ENCODE data around the gene SVIL. TPM values are rescaled to one million over a fixed set of nuclear protein-coding genes. Genes with fewer than 3 reads are reported as not detected.
"Not testable (repeated sequence)": the region's sequence is repeated elsewhere in the genome, so short reads cannot be mapped to it uniquely, and the experiment has no call there.

SVIL gene
- total RNA-seq, 1 experiment from 2014 or later, result 15.3 TPM

DNA sequence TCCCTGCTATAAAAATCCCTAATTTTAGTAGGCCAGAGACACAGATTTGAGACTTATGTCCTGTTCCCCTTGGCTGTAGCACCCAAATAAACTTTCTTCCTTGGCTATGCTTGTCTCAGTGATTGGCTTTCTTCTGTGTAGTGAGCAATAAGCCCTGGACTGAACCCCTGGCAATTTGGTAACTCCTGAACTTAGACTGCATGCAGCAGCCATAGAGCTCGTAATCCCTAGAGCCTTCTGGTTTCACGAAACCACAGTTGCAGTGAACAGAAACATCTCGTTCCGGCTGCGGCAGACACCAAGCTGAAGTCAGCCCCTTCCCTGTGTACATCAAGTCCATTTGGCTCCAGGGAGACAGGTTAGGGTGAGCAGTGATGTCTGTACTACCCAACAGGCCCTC lies 173.7 kb downstream of the SVIL start:
- no peak overlapping the region for H4K91ac ChIP-seq (ENCODE audit: insufficient read length, low read depth, low read length)
- DNase-seq, result no peak
- H2BK120ac ChIP-seq (ENCODE audit: low read depth, low read length, poor library complexity, severe bottlenecking), result no peak overlapping the region
- peaks cover 2 to 15% of the 10 kb centered on the region in 2 experiments; a peak in 3 of 5 replicates for H3K9me3 Mint-ChIP-seq
- H3K23ac ChIP-seq (ENCODE audit: insufficient read length, low read depth, low read length), result no peak overlapping the region
- no peak overlapping the region for H2BK20ac ChIP-seq (ENCODE audit: low read depth, low read length, poor library complexity, severe bottlenecking)
- H4K20me1 ChIP-seq (ENCODE audit: control insufficient read depth, insufficient read depth, insufficient read length), result no peaks in the 10 kb centered on the region
- H3K9me3 ChIP-seq (ENCODE audit: control insufficient read depth, low read depth, low read length), result peaks cover 7% of the 10 kb centered on the region
- H3K27ac ChIP-seq (ENCODE audit: insufficient read length, low read depth, low read length), result no peak overlapping the region
- no peak overlapping the region for H3K14ac ChIP-seq (ENCODE audit: insufficient read depth, low read length)
- no peak overlapping the region for H3T11ph ChIP-seq (ENCODE audit: low read length)
- no peak overlapping the region for H3K4me2 ChIP-seq (ENCODE audit: insufficient read depth, insufficient read length, low read length)
- no peak overlapping the region; a peak in 1 of 7 replicates for H3K27ac Mint-ChIP-seq
- no peaks in the 10 kb centered on the region; the same call in 1 of the 2 replicates for H3K27me3 Mint-ChIP-seq (ENCODE audit: low read depth)
- no peaks in the 10 kb centered on the region for H3K79me1 ChIP-seq (ENCODE audit: insufficient read depth, low read depth, low read length, poor library complexity, severe bottlenecking)
- H3K4me1 ChIP-seq (ENCODE audit: insufficient read depth, low read length), result no peaks in the 10 kb centered on the region
- no peaks in the 10 kb centered on the region for H3K23me2 ChIP-seq (ENCODE audit: insufficient read length, low read depth, low read length, poor library complexity, severe bottlenecking)
- no peak overlapping the region for H3K4ac ChIP-seq (ENCODE audit: low read depth, low read length)
- no peaks in the 10 kb centered on the region; a peak in 1 of 4 replicates for H3K4me1 Mint-ChIP-seq
- no peak overlapping the region for H2AFZ ChIP-seq (ENCODE audit: low read length)
- H2BK15ac ChIP-seq (ENCODE audit: low read depth, low read length), result no peak overlapping the region
- no peak overlapping the region for H2AK5ac ChIP-seq (ENCODE audit: insufficient read length, low read length)
- H3K18ac ChIP-seq (ENCODE audit: insufficient read length, low read depth, low read length), result no peak overlapping the region
- no peak overlapping the region for H4K5ac ChIP-seq (ENCODE audit: insufficient read length, low read depth, low read length)
- no peak for TF ChIP-seq CTCF (conservative IDR thresholded peaks at IDR 0.05)
- no peak overlapping the region for H3K56ac ChIP-seq (ENCODE audit: insufficient read length, low read depth, low read length)
- H3K9ac ChIP-seq (ENCODE audit: extremely low read depth, insufficient read length, low read length), result no peak overlapping the region
- peaks cover 27 to 54% (median 33%) of the 10 kb centered on the region in 3 experiments; a peak in 6 of 7 replicates for H3K36me3 Mint-ChIP-seq (ENCODE audit: insufficient read depth in 1 of 3, low read depth in 3 of 3)
- H3K79me2 ChIP-seq (ENCODE audit: insufficient read depth, low read length), result no peaks in the 10 kb centered on the region
- H3K4me3 Mint-ChIP-seq, result no peak overlapping the region
- no CpG with 5 or more reads among the region's 5 CpGs for WGBS (ENCODE audit: extremely low coverage, insufficient read length, low lambda C conversion rate)
- no peak overlapping the region for H4K8ac ChIP-seq (replicated peaks; ENCODE audit: insufficient read length, low read depth, low read length)
- no peak overlapping the region for H2BK5ac ChIP-seq (ENCODE audit: insufficient read length, low read length)
- H3K27me3 ChIP-seq (ENCODE audit: insufficient read depth, low read length), result no peaks in the 10 kb centered on the region
- H2BK12ac ChIP-seq (ENCODE audit: insufficient read length, low read depth, low read length), result no peak overlapping the region

DNA sequence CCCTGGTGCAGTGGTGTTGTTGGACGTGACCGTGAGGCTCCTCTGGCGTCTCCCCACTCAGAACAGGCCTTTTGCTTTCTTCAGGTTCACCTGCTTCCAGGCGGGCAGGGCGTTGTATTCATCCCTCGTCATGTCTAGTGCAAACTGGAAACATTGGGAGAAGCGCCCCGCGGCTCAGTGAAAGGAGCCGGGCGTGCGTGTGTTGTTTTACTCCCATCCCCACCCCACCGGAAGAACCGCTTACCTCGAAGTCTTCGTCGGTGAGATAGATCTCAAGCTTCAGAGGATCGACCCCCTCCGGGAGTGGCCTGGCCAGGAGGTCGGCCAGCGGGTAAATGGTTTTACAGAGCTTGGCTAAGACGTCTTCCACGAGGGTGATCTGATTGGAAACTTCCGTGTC lies 176.6 kb downstream of the SVIL start:
- H3K79me2 ChIP-seq (ENCODE audit: insufficient read depth, low read length); H4K20me1 ChIP-seq (ENCODE audit: control insufficient read depth, insufficient read depth, insufficient read length); H3K23me2 ChIP-seq (ENCODE audit: insufficient read length, low read depth, low read length, poor library complexity, severe bottlenecking); H3K4me1 ChIP-seq (ENCODE audit: insufficient read depth, low read length); H3K4me3 Mint-ChIP-seq; H3K14ac ChIP-seq (ENCODE audit: insufficient read depth, low read length); DNase-seq; H3K18ac ChIP-seq (ENCODE audit: insufficient read length, low read depth, low read length); H3K4ac ChIP-seq (ENCODE audit: low read depth, low read length); H4K5ac ChIP-seq (ENCODE audit: insufficient read length, low read depth, low read length); H4K91ac ChIP-seq (ENCODE audit: insufficient read length, low read depth, low read length); H3K79me1 ChIP-seq (ENCODE audit: insufficient read depth, low read depth, low read length, poor library complexity, severe bottlenecking); H3K4me1 Mint-ChIP-seq; H3K9ac ChIP-seq (ENCODE audit: extremely low read depth, insufficient read length, low read length); H3K27me3 ChIP-seq (ENCODE audit: insufficient read depth, low read length); H2BK5ac ChIP-seq (ENCODE audit: insufficient read length, low read length); H3T11ph ChIP-seq (ENCODE audit: low read length); H2BK120ac ChIP-seq (ENCODE audit: low read depth, low read length, poor library complexity, severe bottlenecking); H3K23ac ChIP-seq (ENCODE audit: insufficient read length, low read depth, low read length); H3K9me3 ChIP-seq (ENCODE audit: control insufficient read depth, low read depth, low read length); H2BK20ac ChIP-seq (ENCODE audit: low read depth, low read length, poor library complexity, severe bottlenecking); H3K27ac Mint-ChIP-seq; H4K8ac ChIP-seq (replicated peaks; ENCODE audit: insufficient read length, low read depth, low read length); H2AK5ac ChIP-seq (ENCODE audit: insufficient read length, low read length); H2BK15ac ChIP-seq (ENCODE audit: low read depth, low read length); H3K27ac ChIP-seq (ENCODE audit: insufficient read length, low read depth, low read length); H3K4me2 ChIP-seq (ENCODE audit: insufficient read depth, insufficient read length, low read length); H3K56ac ChIP-seq (ENCODE audit: insufficient read length, low read depth, low read length); H2AFZ ChIP-seq (ENCODE audit: low read length); H3K27me3 Mint-ChIP-seq (ENCODE audit: low read depth); H2BK12ac ChIP-seq (ENCODE audit: insufficient read length, low read depth, low read length): not testable (repeated sequence)
- no CpG with 5 or more reads among the region's 24 CpGs for WGBS (ENCODE audit: extremely low coverage, insufficient read length, low lambda C conversion rate)
- peaks cover 2 to 15% of the 10 kb centered on the region in 2 experiments; a peak in 3 of 5 replicates for H3K9me3 Mint-ChIP-seq
- H3K36me3 Mint-ChIP-seq (ENCODE audit: insufficient read depth in 1 of 3, low read depth in 3 of 3), result peaks cover 22 to 42% (median 27%) of the 10 kb centered on the region in 3 experiments; a peak in 6 of 7 replicates
